Measurements from ENCODE around the gene MPHOSPH9. TPM values are rescaled to one million over a fixed set of nuclear protein-coding genes. Genes with fewer than 3 reads are reported as not detected.

MPHOSPH9 gene
- total RNA-seq, 1 experiment from 2014 or later = 60.5 TPM

GRCh38 chr12:123271001-123271668 is 38.2 kb upstream of the MPHOSPH9 start:
- Histone ChIP-seq H2BK120ac (ENCODE audit: low read depth, low read length, poor library complexity, severe bottlenecking) (no peak overlapping the region), H2BK15ac (ENCODE audit: low read depth, low read length) (no peak overlapping the region), H3K23me2 (ENCODE audit: insufficient read length, low read depth, low read length, poor library complexity, severe bottlenecking) (peaks cover 14% of the 10 kb centered on the region), H2BK20ac (ENCODE audit: low read depth, low read length, poor library complexity, severe bottlenecking) (no peak overlapping the region), H4K5ac (ENCODE audit: insufficient read length, low read depth, low read length) (no peak overlapping the region), H2BK12ac (ENCODE audit: insufficient read length, low read depth, low read length) (no peak overlapping the region), H3K4ac (ENCODE audit: low read depth, low read length) (no peak overlapping the region), H3K27me3 (ENCODE audit: insufficient read depth, low read length) (no peaks in the 10 kb centered on the region), H3K79me1 (ENCODE audit: insufficient read depth, low read depth, low read length, poor library complexity, severe bottlenecking) (no peaks in the 10 kb centered on the region), H3K56ac (ENCODE audit: insufficient read length, low read depth, low read length) (no peak overlapping the region), H3T11ph (ENCODE audit: low read length) (no peak overlapping the region), H3K27ac (ENCODE audit: insufficient read length, low read depth, low read length) (no peak overlapping the region), H3K4me1 (ENCODE audit: insufficient read depth, low read length) (peaks cover 3% of the 10 kb centered on the region; the same call in 1 of the 2 replicates), H4K91ac (ENCODE audit: insufficient read length, low read depth, low read length) (no peak overlapping the region), H4K8ac (replicated peaks; ENCODE audit: insufficient read length, low read depth, low read length) (no peak overlapping the region), H3K79me2 (ENCODE audit: insufficient read depth, low read length) (peaks cover 22% of the 10 kb centered on the region; the same call in 1 of the 2 replicates), H2AFZ (ENCODE audit: low read length) (no peak overlapping the region), H3K9me3 (ENCODE audit: control insufficient read depth, low read depth, low read length) (no peaks in the 10 kb centered on the region), H2BK5ac (ENCODE audit: insufficient read length, low read length) (no peak overlapping the region), H4K20me1 (ENCODE audit: control insufficient read depth, insufficient read depth, insufficient read length) (no peaks in the 10 kb centered on the region), H3K23ac (ENCODE audit: insufficient read length, low read depth, low read length) (no peak overlapping the region), H2AK5ac (ENCODE audit: insufficient read length, low read length) (no peak overlapping the region), H3K4me2 (ENCODE audit: insufficient read depth, insufficient read length, low read length) (peak overlapping the region; percentile 61), H3K18ac (ENCODE audit: insufficient read length, low read depth, low read length) (no peak overlapping the region), H3K14ac (ENCODE audit: insufficient read depth, low read length) (no peak overlapping the region; the same call in none of the 2 replicates), H3K9ac (ENCODE audit: extremely low read depth, insufficient read length, low read length) (no peak overlapping the region)
- no peak overlapping the region for H3K27ac Mint-ChIP-seq
- TF ChIP-seq CTCF (conservative IDR thresholded peaks at IDR 0.05) = peak; percentile 54; the same call in 2 of the 3 replicates
- no CpG with 5 or more reads among the region's 108 CpGs for WGBS (ENCODE audit: extremely low coverage, insufficient read length, low lambda C conversion rate)
- peaks cover 0 to 3% of the 10 kb centered on the region in 2 experiments; a peak in 2 of 5 replicates for H3K9me3 Mint-ChIP-seq
- H3K27me3 Mint-ChIP-seq (ENCODE audit: low read depth) = no peaks in the 10 kb centered on the region
- H3K4me1 Mint-ChIP-seq = peaks cover 31% of the 10 kb centered on the region in 2 experiments
- peak overlapping the region in 1 of 2 experiments; percentile 91; a peak in 3 of 5 replicates for H3K4me3 Mint-ChIP-seq
- peaks cover 4 to 29% (median 22%) of the 10 kb centered on the region in 3 experiments; a peak in 6 of 7 replicates for H3K36me3 Mint-ChIP-seq (ENCODE audit: insufficient read depth in 1 of 3, low read depth in 3 of 3)
- no peak for DNase-seq
